ENCODE measurements around the gene TLE3. TPM values are rescaled to one million over a fixed set of nuclear protein-coding genes. Genes with fewer than 3 reads are reported as not detected.

The TLE3 gene
- total RNA-seq, 6 experiments from 2014 or later = 6.0 to 17.6 (median 13.8) TPM

DNA sequence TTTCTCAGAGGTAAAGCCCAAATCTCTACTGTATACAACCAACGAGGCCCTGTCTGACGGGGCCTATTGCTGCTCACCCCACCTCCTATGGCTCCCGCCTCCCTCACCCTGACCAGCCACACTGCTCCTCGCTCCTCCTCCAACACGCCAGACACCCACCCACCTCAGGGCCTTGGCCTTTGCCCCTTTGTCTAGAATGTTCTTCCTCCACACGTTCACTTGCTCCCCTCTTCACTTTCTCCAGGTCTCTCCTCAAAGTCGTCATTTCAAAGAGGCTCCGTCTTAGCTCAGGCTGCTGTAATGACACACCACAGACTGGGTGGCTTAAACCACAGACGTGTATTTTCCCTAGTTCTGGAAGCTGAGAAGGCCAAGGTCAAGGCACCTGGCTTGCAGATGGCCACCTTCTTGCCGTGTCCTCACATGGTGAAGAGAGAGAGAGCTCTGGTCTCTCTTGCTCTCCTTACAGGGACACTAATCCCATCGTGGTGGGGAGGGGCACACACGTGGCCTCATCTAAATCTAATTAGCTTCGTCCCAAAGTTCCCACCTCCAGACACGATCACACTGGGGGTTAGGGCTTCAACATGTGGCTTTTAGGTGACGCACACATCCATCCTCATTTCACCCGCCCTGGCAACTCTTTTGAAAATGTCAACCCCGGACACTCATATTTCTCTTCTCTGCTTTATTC, 98.2 kb downstream of the TLE3 start:
- H3K27ac Mint-ChIP-seq = no peak overlapping the region
- H3K9me3 Mint-ChIP-seq = peaks cover 13% of the 10 kb centered on the region
- no peak for DNase-seq
- H3K27me3 Mint-ChIP-seq (ENCODE audit: insufficient read depth) = peaks cover 63% of the 10 kb centered on the region
- TF ChIP-seq CTCF (IDR thresholded peaks at IDR 0.05) = no peak
- H3K36me3 Mint-ChIP-seq (ENCODE audit: low read depth) = peaks cover 6% of the 10 kb centered on the region; the same call in 1 of the 2 replicates
- no peaks in the 10 kb centered on the region for H3K4me1 Mint-ChIP-seq (ENCODE audit: low read depth)
- H3K4me3 Mint-ChIP-seq = no peak overlapping the region

DNA sequence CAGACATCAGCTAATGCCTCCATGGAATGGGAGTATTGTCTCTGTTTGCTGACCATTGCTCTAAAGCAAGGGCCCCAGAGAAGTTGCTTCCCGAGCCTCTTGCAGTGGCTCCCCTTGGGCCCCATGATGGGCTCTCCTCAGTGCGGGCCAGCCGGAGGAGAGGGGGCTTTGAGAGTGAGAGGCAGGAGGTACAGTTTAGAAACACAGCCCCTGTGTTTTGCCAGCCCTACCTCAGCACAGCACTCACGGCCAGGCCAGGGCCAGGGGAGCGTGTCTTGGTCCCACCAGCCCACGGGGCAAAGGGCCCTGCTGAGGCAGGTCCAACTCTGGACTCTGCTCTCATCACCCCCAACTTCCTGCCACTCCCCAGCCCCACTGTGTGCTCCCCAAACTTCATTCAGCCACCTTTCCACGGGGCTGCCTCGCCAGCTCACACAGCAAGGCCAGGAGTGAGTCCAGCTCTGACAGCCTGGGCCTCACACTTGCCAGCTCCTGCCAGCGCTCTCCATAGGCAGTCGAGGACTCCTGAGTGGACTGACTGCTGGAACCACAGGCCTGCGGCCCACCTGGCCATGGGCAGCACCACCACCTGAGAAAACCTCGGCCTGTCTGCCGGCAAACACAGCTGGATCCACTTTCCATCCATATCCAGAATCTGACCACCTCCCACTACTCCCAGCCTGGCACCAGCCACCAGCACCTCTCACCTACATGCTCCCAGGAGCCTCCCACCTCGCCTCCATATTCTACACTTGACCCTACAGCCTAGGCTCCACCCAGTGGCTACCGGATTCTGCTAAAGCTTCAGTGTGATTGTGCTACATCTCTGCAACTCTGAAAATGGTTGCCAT, 99.0 kb downstream of the TLE3 start:
- Mint-ChIP-seq H3K4me1 (ENCODE audit: low read depth) (no peaks in the 10 kb centered on the region), H3K9me3 (peaks cover 13% of the 10 kb centered on the region), H3K4me3 (no peak overlapping the region), H3K27me3 (ENCODE audit: insufficient read depth) (peaks cover 68% of the 10 kb centered on the region), H3K36me3 (ENCODE audit: low read depth) (peaks cover 6% of the 10 kb centered on the region; the same call in 1 of the 2 replicates), H3K27ac (no peak overlapping the region)
- no peak for TF ChIP-seq CTCF (IDR thresholded peaks at IDR 0.05)
- DNase-seq = no peak

GRCh38 chr15:69997813-69998212, 99.9 kb downstream of the TLE3 start:
- DNase-seq = no peak
- Mint-ChIP-seq H3K36me3 (ENCODE audit: low read depth) (peaks cover under 1% of the 10 kb centered on the region; the same call in 1 of the 2 replicates), H3K9me3 (peaks cover 6% of the 10 kb centered on the region), H3K4me1 (ENCODE audit: low read depth) (no peaks in the 10 kb centered on the region), H3K4me3 (no peak overlapping the region), H3K27me3 (ENCODE audit: insufficient read depth) (peaks cover 67% of the 10 kb centered on the region), H3K27ac (no peak overlapping the region)
- no peak for TF ChIP-seq CTCF (IDR thresholded peaks at IDR 0.05)

Small RNAs within 50 kb of the gene (microRNA-seq; reads per million reads assigned to microRNA genes)
- 125 reads per million, percentile 51 among the genes with 10 or more reads in this experiment for gene MIR629

Data from HFFc6 (cell line).